GM20000 (cell line): Measurements from ENCODE around the gene EZR.

ENCODE experiments used
- DNase-seq: peaks from one replicate; pipeline ENCODE4 v3.0.0; 2012; ENCODE audit warnings: low spot score
- TF ChIP-seq, protein P1 (sequence below): IDR thresholded peaks from 2 replicates; pipeline ENCODE4 v1.5.1; 2012; ENCODE audit warnings: mild to moderate bottlenecking, control low read depth; ENCODE audit errors: extremely low read depth, missing control alignments

Gene EZR

GRCh38 chr6:158781692-158782373, 37.3 kb downstream of the EZR start:
- TF ChIP-seq, protein P1, sequence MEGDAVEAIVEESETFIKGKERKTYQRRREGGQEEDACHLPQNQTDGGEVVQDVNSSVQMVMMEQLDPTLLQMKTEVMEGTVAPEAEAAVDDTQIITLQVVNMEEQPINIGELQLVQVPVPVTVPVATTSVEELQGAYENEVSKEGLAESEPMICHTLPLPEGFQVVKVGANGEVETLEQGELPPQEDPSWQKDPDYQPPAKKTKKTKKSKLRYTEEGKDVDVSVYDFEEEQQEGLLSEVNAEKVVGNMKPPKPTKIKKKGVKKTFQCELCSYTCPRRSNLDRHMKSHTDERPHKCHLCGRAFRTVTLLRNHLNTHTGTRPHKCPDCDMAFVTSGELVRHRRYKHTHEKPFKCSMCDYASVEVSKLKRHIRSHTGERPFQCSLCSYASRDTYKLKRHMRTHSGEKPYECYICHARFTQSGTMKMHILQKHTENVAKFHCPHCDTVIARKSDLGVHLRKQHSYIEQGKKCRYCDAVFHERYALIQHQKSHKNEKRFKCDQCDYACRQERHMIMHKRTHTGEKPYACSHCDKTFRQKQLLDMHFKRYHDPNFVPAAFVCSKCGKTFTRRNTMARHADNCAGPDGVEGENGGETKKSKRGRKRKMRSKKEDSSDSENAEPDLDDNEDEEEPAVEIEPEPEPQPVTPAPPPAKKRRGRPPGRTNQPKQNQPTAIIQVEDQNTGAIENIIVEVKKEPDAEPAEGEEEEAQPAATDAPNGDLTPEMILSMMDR: no peak

GRCh38 chr6:158780988-158781691, 38.0 kb downstream of the EZR start:
- no peak for DNase-seq
- TF ChIP-seq, protein P1: no peak

More at GRCh38 chr6:158781692-158782373, 37.3 kb downstream of the EZR start:
- no peak for DNase-seq

- DNase-seq: no peak
- TF ChIP-seq, protein P1: no peak
Measured at GRCh38 chr6:158780246-158780884, 38.8 kb downstream of the EZR start.

GRCh38 chr6:158778005-158778527, 41.1 kb downstream of the EZR start:
- TF ChIP-seq, protein P1: no peak
- DNase-seq: no peak

DNA sequence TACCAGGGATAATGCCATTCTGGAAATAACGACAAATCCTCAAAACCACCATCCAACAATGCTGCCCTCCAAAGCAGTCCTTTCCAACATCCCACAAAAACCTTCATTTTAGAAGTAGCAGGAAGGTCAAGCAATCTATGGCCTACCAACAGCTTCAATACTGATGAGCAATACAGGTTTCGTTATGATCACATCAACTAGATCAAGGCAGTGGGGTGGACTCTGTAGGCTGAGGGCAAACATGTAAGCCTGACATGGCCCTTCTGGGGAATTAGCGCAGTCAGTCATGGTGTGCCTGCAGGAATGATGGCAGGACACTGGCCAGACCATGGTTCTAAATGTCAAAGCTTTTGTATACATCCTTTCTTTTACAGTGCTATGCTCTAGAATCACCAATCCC, 41.7 kb downstream of the EZR start:
- no peak for DNase-seq
- TF ChIP-seq, protein P1: no peak

DNA sequence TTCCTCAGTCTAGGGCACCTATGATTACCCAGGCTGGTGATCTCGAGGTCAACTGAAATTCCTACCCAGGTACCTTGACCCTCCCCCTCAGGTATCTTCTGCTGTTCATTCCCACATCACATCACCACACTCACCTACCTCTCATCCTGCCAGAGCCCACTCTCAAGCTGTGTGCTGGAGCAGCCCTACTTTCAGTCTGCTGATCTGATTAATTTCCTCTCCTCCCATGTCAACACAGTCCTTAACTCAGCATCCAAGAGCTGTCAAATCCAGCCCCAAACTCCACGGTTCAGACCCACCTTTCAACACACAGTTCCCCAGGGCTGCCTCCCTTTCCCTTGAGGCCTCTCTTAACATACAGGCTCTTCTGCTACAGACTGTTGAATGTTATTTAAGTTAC, 42.4 kb downstream of the EZR start:
- TF ChIP-seq, protein P1: no peak
- no peak for DNase-seq

DNA sequence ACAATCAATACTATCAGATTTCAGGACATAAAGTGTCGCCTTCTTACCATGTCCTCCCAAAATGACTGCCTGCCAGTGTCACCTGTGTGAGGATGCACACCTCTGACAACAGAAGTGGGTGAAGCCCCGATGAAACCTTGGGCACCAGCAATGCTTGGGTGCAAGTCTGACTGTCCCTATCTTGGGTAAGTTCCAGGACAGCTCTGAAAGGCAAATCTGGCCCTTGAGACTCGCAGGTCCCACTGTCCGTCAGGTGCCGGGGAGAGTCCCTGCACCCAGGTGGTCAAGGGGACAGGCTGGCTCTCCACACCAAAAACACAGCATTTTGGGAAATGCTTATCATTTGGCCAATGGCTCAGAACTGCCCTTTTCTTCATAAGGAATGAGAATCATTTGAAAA, 43.3 kb downstream of the EZR start:
- DNase-seq: no peak
- TF ChIP-seq, protein P1: no peak
